Activated T-helper 9 cell treated with anti-CD3 and anti-CD28 coated beads, Interleukin-2, amount 50 U/mL, for 16 hours (primary cell): ENCODE measurements around the gene TBX2.
A peak's percentile ranks its signal among the peaks of the same experiment; 100 is the strongest.

ENCODE experiments used
- DNase-seq: peaks from one replicate; pipeline ENCODE4 v3.0.0-alpha.2; 2020; ENCODE audit warnings: low read depth

The TBX2 gene

DNA sequence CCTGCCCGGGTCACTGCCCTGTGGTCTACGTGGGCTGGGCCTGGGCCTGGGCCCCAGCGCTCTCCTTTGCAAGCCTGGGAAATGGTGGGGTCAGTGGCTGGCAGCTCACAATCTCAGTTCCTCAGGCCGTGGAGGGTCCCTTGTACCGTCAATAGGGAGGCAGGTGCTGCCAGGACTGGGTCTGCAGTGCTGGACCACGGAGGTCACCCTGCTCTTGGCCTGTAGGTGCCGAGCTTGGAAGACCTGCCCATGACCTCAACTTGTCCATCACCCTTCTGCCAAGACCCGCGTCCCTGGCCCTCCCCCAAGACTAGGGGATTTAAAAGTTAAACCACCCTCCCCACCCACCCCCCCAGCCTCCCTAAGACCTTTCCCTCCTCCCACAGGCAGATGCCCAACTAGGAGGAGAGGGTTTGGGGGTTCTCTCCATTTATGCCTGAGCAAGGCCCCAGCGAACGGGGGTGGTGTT lies 2.5 kb downstream of the TBX2 start:
- DNase-seq, result no peak

GRCh38 chr17:61402978-61403800 lies 3.5 kb downstream of the TBX2 start:
- DNase-seq, result no peak

- DNase-seq, result no peak
Observed at GRCh38 chr17:61403801-61404662, 4.4 kb downstream of the TBX2 start.

DNA sequence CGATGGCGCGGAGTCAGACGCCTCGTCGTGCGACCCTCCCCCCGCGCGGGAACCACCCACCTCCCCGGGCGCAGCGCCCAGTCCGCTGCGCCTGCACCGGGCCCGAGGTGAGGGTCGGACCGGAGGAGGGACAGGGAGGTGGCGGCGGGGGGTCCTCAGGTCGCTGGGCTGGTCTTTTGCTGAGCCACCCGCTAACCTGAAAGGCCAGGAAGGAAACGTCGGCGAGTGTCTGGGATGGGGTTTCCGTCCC lies 4.9 kb downstream of the TBX2 start:
- DNase-seq, result no peak

DNA sequence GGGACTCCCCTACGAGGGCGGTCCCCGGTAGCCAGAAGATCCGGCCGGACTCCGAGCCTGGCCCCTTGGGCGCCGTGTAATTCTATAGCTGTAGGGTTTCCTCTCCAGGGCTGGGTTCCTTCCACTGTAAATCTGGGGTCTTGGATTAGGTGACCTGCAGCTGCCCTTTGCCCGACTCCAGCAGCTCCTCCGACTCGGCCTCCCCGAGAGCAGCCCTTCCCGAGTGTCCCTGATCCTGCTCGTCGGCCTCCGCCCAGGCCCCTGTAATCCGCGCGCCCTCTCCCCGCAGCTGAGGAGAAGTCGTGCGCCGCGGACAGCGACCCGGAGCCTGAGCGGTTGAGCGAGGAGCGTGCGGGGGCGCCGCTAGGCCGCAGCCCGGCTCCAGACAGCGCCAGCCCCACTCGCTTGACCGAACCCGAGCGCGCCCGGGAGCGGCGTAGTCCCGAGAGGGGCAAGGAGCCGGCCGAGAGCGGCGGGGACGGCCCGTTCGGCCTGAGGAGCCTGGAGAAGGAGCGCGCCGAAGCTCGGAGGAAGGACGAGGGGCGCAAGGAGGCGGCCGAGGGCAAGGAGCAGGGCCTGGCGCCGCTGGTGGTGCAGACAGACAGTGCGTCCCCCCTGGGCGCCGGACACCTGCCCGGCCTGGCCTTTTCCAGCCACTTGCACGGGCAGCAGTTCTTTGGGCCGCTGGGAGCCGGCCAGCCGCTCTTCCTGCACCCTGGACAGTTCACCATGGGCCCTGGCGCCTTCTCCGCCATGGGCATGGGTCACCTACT lies 5.5 kb downstream of the TBX2 start:
- DNase-seq, result no peak

- DNase-seq, result no peak
Observed at GRCh38 chr17:61405686-61406536, 6.3 kb downstream of the TBX2 start.

- no peak for DNase-seq
Observed at GRCh38 chr17:61406537-61406845, 6.8 kb downstream of the TBX2 start.

GRCh38 chr17:61406971-61407911 lies 7.6 kb downstream of the TBX2 start:
- DNase-seq, result no peak

- no peak for DNase-seq
Observed at GRCh38 chr17:61408151-61409041, 8.8 kb downstream of the TBX2 start.

DNA sequence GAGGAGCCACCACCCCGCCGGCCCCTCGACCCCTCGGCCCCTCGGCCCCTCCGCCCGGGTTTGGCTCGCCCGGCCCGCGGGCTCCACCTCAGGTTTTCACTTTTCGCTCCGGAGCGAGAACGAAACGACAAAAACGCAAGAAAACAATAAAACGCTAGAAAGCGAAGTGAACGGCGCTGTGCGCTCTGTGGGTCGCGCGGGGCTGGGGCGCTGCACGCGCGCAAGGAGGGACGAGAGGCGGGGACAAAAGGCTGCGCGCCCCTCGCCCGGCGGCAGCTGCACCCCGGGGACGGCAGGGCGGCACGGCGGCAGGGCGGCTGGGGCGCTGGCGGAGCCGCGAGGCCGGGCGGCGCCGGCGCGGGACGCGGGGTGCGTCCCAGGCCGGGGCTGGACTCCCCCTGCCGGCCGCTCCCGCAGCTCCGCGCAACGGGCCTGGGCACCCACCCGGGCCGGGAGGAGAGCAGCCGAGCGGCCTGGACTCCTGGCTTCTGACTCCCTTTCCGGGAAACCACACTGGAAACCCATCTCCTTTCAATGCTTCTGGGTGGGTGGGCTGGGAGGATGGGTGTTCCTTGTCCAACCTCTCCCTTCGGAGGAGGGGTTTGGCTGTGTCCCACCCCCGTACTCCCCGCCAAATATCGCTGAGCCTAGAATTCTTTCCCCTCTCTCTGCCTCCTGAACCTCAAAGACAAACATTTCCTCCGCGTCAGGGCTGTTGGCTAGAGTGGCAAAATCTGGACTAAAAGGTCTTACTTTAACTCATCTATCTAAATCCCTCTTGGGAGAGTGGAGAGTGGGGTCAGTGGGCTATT lies 9.9 kb downstream of the TBX2 start:
- no peak for DNase-seq

- peak; percentile 63 for DNase-seq
Observed at GRCh38 chr17:61410141-61411010, 10.7 kb downstream of the TBX2 start.

GRCh38 chr17:61411011-61411260 lies 11.3 kb downstream of the TBX2 start:
- no peak for DNase-seq

DNA sequence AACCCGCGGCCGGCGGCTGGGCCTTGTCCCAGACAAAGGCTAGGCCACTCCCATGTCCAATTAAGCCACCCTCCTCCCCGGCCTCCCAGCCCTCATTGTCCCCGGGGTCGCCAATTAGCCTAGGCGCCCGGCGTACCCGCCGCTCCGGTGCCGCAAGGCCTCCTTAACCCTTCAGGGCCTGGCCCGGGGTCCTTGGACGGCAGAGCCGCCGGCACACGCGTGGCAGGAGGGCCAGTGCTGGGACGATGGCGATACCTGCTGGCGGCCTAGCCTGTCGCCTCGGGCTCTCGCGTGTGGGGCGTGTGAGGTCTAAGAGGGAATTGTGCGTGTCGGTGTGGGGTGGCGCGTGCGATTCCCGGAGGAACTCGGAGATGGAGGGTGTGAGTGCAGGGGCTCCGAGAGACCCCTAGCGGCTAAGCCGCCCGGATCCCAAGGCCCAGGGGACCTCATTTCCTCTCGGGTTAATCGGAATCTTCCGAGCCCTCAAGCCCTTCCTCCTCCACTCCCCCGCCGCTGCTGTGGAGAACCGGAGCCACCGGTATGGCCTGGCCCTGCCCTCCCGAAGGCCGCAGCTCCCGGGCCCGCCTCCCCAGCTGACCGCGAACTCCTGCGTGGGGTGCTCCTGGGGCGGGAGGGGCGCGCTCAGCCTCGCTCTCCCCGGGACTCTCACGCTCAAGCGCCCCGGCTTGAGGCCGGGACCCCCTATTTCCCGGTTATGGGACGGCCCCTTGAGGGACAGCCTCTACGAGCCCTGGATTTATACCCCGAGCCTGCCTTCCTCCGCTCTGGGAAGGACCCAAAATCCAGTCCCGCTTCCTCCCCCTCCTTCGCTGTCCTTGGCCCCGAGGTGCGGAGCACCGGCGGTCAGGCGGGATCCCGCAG lies 11.9 kb downstream of the TBX2 start:
- DNase-seq, result no peak

DNA sequence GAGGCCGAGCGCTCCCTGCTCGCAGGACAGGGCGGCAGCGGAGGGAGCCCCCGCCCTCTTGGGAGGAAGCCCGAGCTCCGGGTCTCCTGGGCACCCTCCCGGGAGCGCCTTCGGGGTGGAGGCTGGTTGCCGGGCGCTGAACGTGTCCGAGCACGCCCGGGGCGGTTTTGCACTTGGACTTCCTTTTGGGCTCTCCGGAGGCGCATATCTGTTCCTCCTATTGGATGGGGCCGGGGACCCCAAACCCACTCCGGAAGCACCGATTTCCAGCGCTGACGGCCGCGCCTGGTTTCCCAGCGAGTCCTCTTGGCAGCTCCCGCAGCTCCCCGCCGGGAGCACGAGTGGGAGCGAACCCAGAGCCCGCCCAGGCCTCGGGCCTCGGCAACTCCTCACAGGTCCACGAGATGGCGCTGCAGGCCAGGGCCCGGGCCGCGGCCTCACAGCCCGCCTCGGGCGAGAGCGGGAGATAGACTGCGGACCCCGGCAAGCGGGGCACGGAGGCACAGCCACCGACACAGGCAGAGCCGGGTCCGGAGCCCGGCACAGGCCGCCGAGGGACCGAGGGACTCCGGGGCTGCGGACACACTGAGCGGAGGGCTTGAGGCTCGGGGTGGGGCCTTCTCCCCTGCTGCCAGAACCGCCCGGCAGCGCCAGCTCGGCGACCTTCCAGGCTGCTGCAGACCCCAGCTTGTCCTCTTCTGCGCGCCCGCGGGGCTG lies 12.7 kb downstream of the TBX2 start:
- peak; percentile 61 for DNase-seq

- DNase-seq, result no peak
Observed at GRCh38 chr17:61412860-61413660, 13.4 kb downstream of the TBX2 start.
